Hematopoietic multipotent progenitor cell treated with erythropoietin and hydrocortisone succinate and interleukin-3 and kit ligand, for 8 days (in vitro differentiated cells): ENCODE data around the gene ABCA8.
"Not testable (repeated sequence)": the region's sequence is repeated elsewhere in the genome, so short reads cannot be mapped to it uniquely, and the experiment has no call there.

Source experiments
- DNase-seq: peaks from one replicate; pipeline ENCODE4 v3.0.0-alpha.2; 2015

ABCA8 gene

GRCh38 chr17:68865584-68865983, 89.6 kb downstream of the ABCA8 start:
- DNase-seq = no peak

- DNase-seq = no peak
These were observed 92.0 kb downstream of the ABCA8 start for GRCh38 chr17:68863091-68863652.

GRCh38 chr17:68861602-68862001, 93.6 kb downstream of the ABCA8 start:
- DNase-seq = no peak

GRCh38 chr17:68860941-68861340, 94.3 kb downstream of the ABCA8 start:
- DNase-seq = no peak

- DNase-seq = no peak
These were observed 100.7 kb downstream of the ABCA8 start for GRCh38 chr17:68854452-68854851.

GRCh38 chr17:68853439-68853838, 101.8 kb downstream of the ABCA8 start:
- DNase-seq = no peak

GRCh38 chr17:68853036-68853435, 102.2 kb downstream of the ABCA8 start:
- DNase-seq = no peak

GRCh38 chr17:68851890-68852289, 103.3 kb downstream of the ABCA8 start:
- no peak for DNase-seq

- no peak for DNase-seq
These were observed 104.3 kb downstream of the ABCA8 start for GRCh38 chr17:68850749-68851510.

GRCh38 chr17:68849673-68850610, 105.2 kb downstream of the ABCA8 start:
- no peak for DNase-seq

GRCh38 chr17:68847711-68848110, 107.5 kb downstream of the ABCA8 start:
- DNase-seq = no peak

GRCh38 chr17:68843522-68843921, 111.7 kb downstream of the ABCA8 start:
- no peak for DNase-seq

- no peak for DNase-seq
These were observed 115.1 kb downstream of the ABCA8 start for GRCh38 chr17:68840073-68840472.

- no peak for DNase-seq
These were observed 120.1 kb downstream of the ABCA8 start for GRCh38 chr17:68835071-68835470.

- DNase-seq = no peak
These were observed 120.8 kb downstream of the ABCA8 start for GRCh38 chr17:68834328-68834836.

- DNase-seq = no peak
These were observed 122.9 kb downstream of the ABCA8 start for GRCh38 chr17:68832109-68832802.

- no peak for DNase-seq
These were observed 124.0 kb downstream of the ABCA8 start for GRCh38 chr17:68831170-68831569.

- DNase-seq = no peak
These were observed 124.9 kb downstream of the ABCA8 start for GRCh38 chr17:68830313-68830712.

GRCh38 chr17:68829211-68829610, 126.0 kb downstream of the ABCA8 start:
- DNase-seq = no peak

- no peak for DNase-seq
These were observed 130.5 kb downstream of the ABCA8 start for GRCh38 chr17:68824707-68825106.

GRCh38 chr17:68824185-68824584, 131.0 kb downstream of the ABCA8 start:
- DNase-seq = not testable (repeated sequence)

GRCh38 chr17:68822719-68823289, 132.4 kb downstream of the ABCA8 start:
- no peak for DNase-seq
